Muscle layer of colon (tissue), 2 donors: Measurements from ENCODE around the gene TCF23.

Source experiments
- H3K27ac ChIP-seq: one replicate; pipeline ENCODE4 v1.7.0; 2013; ENCODE audit warnings: low read depth, mild to moderate bottlenecking, low read length, moderate library complexity
- H3K27me3 ChIP-seq, 2 donors: one replicate each; pipeline ENCODE4 v1.7.0; 2013; ENCODE audit warnings: low read length in 2 of 2, mild to moderate bottlenecking in 2 of 2; ENCODE audit not compliant: insufficient read depth in 2 of 2, control insufficient read depth in 1 of 2
- H3K36me3 ChIP-seq: one replicate; pipeline ENCODE4 v1.7.0; 2013; ENCODE audit warnings: mild to moderate bottlenecking, low read length; ENCODE audit not compliant: insufficient read depth
- H3K4me1 ChIP-seq: one replicate; pipeline ENCODE4 v1.7.0; 2013; ENCODE audit warnings: mild to moderate bottlenecking, low read length; ENCODE audit not compliant: insufficient read depth
- H3K4me3 ChIP-seq, 2 donors: one replicate each; pipeline ENCODE4 v1.7.0; 2013; ENCODE audit warnings: low read length in 2 of 2, low read depth in 1 of 2, mild to moderate bottlenecking in 1 of 2, moderate library complexity in 1 of 2
- H3K9ac ChIP-seq: one replicate; pipeline ENCODE4 v1.7.0; 2013; ENCODE audit warnings: low read length
- H3K9me3 ChIP-seq: one replicate; pipeline ENCODE4 v1.7.0; 2013; ENCODE audit warnings: mild to moderate bottlenecking, low read length
- donor health status: abdominal sarcoma.
- donor health status: Adenocarcinoma of cecum.

The TCF23 gene

GRCh38 chr2:27145682-27146081 lies 3.1 kb upstream of the TCF23 start:
- H3K27ac ChIP-seq, result no peak overlapping the region
- peaks cover 0 to 6% of the 10 kb centered on the region in 2 donors for H3K27me3 ChIP-seq
- H3K36me3 ChIP-seq, result no peaks in the 10 kb centered on the region
- H3K4me1 ChIP-seq, result no peaks in the 10 kb centered on the region
- no peaks in the 10 kb centered on the region for H3K9me3 ChIP-seq
- no peak overlapping the region for H3K4me3 ChIP-seq
- no peak overlapping the region for H3K9ac ChIP-seq

GRCh38 chr2:27147935-27148334 lies 869 bp upstream of the TCF23 start:
- Histone ChIP-seq H3K27ac (no peak overlapping the region), H3K4me1 (no peaks in the 10 kb centered on the region), H3K36me3 (no peaks in the 10 kb centered on the region), H3K9ac (no peak overlapping the region), H3K27me3 (peaks cover 0 to 6% of the 10 kb centered on the region in 2 donors), H3K4me3 (no peak overlapping the region), H3K9me3 (no peaks in the 10 kb centered on the region)

- Histone ChIP-seq H3K27me3 (peaks cover 0 to 6% of the 10 kb centered on the region in 2 donors), H3K27ac (no peak overlapping the region), H3K9me3 (no peaks in the 10 kb centered on the region), H3K4me1 (no peaks in the 10 kb centered on the region), H3K9ac (no peak overlapping the region), H3K36me3 (no peaks in the 10 kb centered on the region), H3K4me3 (no peak overlapping the region)
These were observed 984 bp downstream of the TCF23 start for GRCh38 chr2:27149570-27150405.

- Histone ChIP-seq H3K27ac (no peak overlapping the region), H3K36me3 (no peaks in the 10 kb centered on the region), H3K9me3 (no peaks in the 10 kb centered on the region), H3K27me3 (peaks cover 0 to 6% of the 10 kb centered on the region in 2 donors), H3K4me1 (no peaks in the 10 kb centered on the region), H3K9ac (no peak overlapping the region), H3K4me3 (no peak overlapping the region)
These were observed 1.9 kb downstream of the TCF23 start for GRCh38 chr2:27150639-27151230.

- Histone ChIP-seq H3K27ac (no peak overlapping the region), H3K36me3 (no peaks in the 10 kb centered on the region), H3K4me1 (no peaks in the 10 kb centered on the region), H3K27me3 (peaks cover 0 to 6% of the 10 kb centered on the region in 2 donors), H3K9ac (no peak overlapping the region), H3K4me3 (no peak overlapping the region), H3K9me3 (no peaks in the 10 kb centered on the region)
These were observed 3.4 kb downstream of the TCF23 start for GRCh38 chr2:27152102-27152795.

- no peaks in the 10 kb centered on the region for H3K9me3 ChIP-seq
- H3K4me3 ChIP-seq, result no peak overlapping the region
- H3K36me3 ChIP-seq, result no peaks in the 10 kb centered on the region
- no peak overlapping the region for H3K9ac ChIP-seq
- H3K27me3 ChIP-seq, result peaks cover 0 to 6% of the 10 kb centered on the region in 2 donors
- no peak overlapping the region for H3K27ac ChIP-seq
- H3K4me1 ChIP-seq, result no peaks in the 10 kb centered on the region
These were observed 4.1 kb downstream of the TCF23 start for GRCh38 chr2:27152796-27153464.

- no peak overlapping the region for H3K9ac ChIP-seq
- H3K9me3 ChIP-seq, result no peaks in the 10 kb centered on the region
- no peak overlapping the region for H3K27ac ChIP-seq
- H3K4me3 ChIP-seq, result no peak overlapping the region
- H3K27me3 ChIP-seq, result no peaks in the 10 kb centered on the region
- H3K36me3 ChIP-seq, result no peaks in the 10 kb centered on the region
- no peaks in the 10 kb centered on the region for H3K4me1 ChIP-seq
These were observed 5.7 kb downstream of the TCF23 start for GRCh38 chr2:27154488-27154887.

- no peaks in the 10 kb centered on the region for H3K36me3 ChIP-seq
- no peak overlapping the region for H3K9ac ChIP-seq
- no peaks in the 10 kb centered on the region for H3K27me3 ChIP-seq
- H3K4me3 ChIP-seq, result no peak overlapping the region
- no peaks in the 10 kb centered on the region for H3K4me1 ChIP-seq
- no peaks in the 10 kb centered on the region for H3K9me3 ChIP-seq
- H3K27ac ChIP-seq, result no peak overlapping the region
These were observed 6.3 kb downstream of the TCF23 start for GRCh38 chr2:27155069-27155520.

GRCh38 chr2:27158468-27158867 lies 9.7 kb downstream of the TCF23 start:
- H3K4me1 ChIP-seq, result no peaks in the 10 kb centered on the region
- H3K36me3 ChIP-seq, result no peaks in the 10 kb centered on the region
- H3K9me3 ChIP-seq, result no peaks in the 10 kb centered on the region
- H3K27ac ChIP-seq, result no peak overlapping the region
- H3K4me3 ChIP-seq, result no peak overlapping the region
- H3K9ac ChIP-seq, result no peak overlapping the region
- no peaks in the 10 kb centered on the region for H3K27me3 ChIP-seq

GRCh38 chr2:27159271-27159670 lies 10.5 kb downstream of the TCF23 start:
- H3K27me3 ChIP-seq, result no peaks in the 10 kb centered on the region
- H3K9me3 ChIP-seq, result no peaks in the 10 kb centered on the region
- H3K4me3 ChIP-seq, result no peak overlapping the region
- H3K9ac ChIP-seq, result no peak overlapping the region
- H3K36me3 ChIP-seq, result no peaks in the 10 kb centered on the region
- no peak overlapping the region for H3K27ac ChIP-seq
- no peaks in the 10 kb centered on the region for H3K4me1 ChIP-seq

GRCh38 chr2:27160191-27160590 lies 11.4 kb downstream of the TCF23 start:
- Histone ChIP-seq H3K4me1 (no peaks in the 10 kb centered on the region), H3K27ac (no peak overlapping the region), H3K9me3 (no peaks in the 10 kb centered on the region), H3K27me3 (no peaks in the 10 kb centered on the region), H3K36me3 (no peaks in the 10 kb centered on the region), H3K9ac (no peak overlapping the region), H3K4me3 (no peak overlapping the region)
